Right lobe of liver (tissue), 6 donors: Measurements from ENCODE around the gene FTO. TPM values are rescaled to one million over a fixed set of nuclear protein-coding genes. Genes with fewer than 3 reads are reported as not detected.

Experiments
- ATAC-seq, 4 donors: fragments of 200-7000 bp; cut with Tn5 transposase; one replicate each; pipeline ENCODE4 v1.9.1; 2020; ENCODE audit warnings: mild to moderate bottlenecking in 4 of 4, moderate library complexity in 4 of 4
- DNase-seq, 3 donors: peaks; one replicate each; pipeline ENCODE4 v3.0.0-alpha.2; 2020
- H3K27ac ChIP-seq, 3 donors: fragments of 200-600 bp; one replicate each; pipeline ENCODE4 v1.8.0; 2022
- H3K27me3 ChIP-seq, 2 donors: fragments of 200-600 bp; one replicate each; pipeline ENCODE4 v1.8.0; 2022
- H3K36me3 ChIP-seq, 4 donors: fragments of 200-600 bp; sonication (generic) in 1 of 4; one replicate each; pipeline versions ENCODE4 v1.5.1 to v1.8.0; 2017 to 2022; ENCODE audit warnings: control low read depth in 1 of 4
- H3K4me1 ChIP-seq, 4 donors: fragments of 200-600 bp; sonication (generic) in 1 of 4; one replicate each; pipeline versions ENCODE4 v1.5.1 to v1.8.0; 2017 to 2022; ENCODE audit warnings: control low read depth in 1 of 4
- H3K4me3 ChIP-seq, 3 donors: fragments of 200-600 bp; one replicate each; pipeline ENCODE4 v1.8.0; 2022
- H3K9me3 ChIP-seq, 4 donors: fragments of 200-600 bp; sonication (generic) in 1 of 4; one replicate each; pipeline versions ENCODE4 v1.5.1 to v1.8.0; 2017 to 2022; ENCODE audit warnings: control low read depth in 1 of 4
- CTCF ChIP-seq, 4 donors: fragments of 200-600 bp in 3 of 4; fragments of 450-650 bp in 1 of 4; IDR thresholded peaks; one replicate each; pipeline versions ENCODE4 v1.5.1 to v1.8.0; 2016 to 2022; ENCODE audit warnings: antibody characterized with exemption in 4 of 4, mild to moderate bottlenecking in 2 of 4
- POLR2A ChIP-seq: fragments of 450-650 bp; IDR thresholded peaks from one replicate; pipeline ENCODE4 v1.6.1; 2017; ENCODE audit warnings: antibody characterized with exemption, mild to moderate bottlenecking
- WGBS: methylation state at CpG from one replicate; pipeline ENCODE4 v1.1.6; 2018; ENCODE audit warnings: low coverage, low lambda C conversion rate; ENCODE audit not compliant: insufficient coverage; ENCODE audit errors: missing lambda C conversion rate; 5-methylcytosine and 5-hydroxymethylcytosine counted together
- intact Hi-C, 2 donors: fragments of 100-400 bp; cut with DNase I; formaldehyde crosslinking; loops; one replicate each; pipeline versions ENCODE4 v1.11.2 to v1.14.1; 2022
- total RNA-seq, 6 experiments: library from RNA; depleted of rRNA in 2 of 6; stranded (reverse); fragments of >200 nt in 2 of 6; fragmentation: NEBNext Ultra II Directional in 3 of 6; extraction: Animal tissue kit (Norgen Biotek cat#: 25700) in 3 of 6; gene quantifications; one replicate each; pipeline versions ENCODE4 v1.1.0 to v1.2.4, GENCODE V29; 2016 to 2023
- donor health status: DM: no; HTN: yes; CAD: no.
- donor health status: DM: no; HTN: no; CAD: no.
- donor health status: DM: no; HTN: no; CAD: no.
- donor health status: DM: no; HTN: yes; CAD: no.
- donor health status: DM: no; HTN: yes; CAD: no.

Gene FTO
- total RNA-seq, 6 experiments from 2014 or later: 28.9 to 51.6 (median 33.6) TPM

- H3K27me3 ChIP-seq: no peaks in the 10 kb centered on the region
- H3K4me3 ChIP-seq: no peak overlapping the region
- no peaks in the 10 kb centered on the region for H3K36me3 ChIP-seq
- intact Hi-C loops: no loop called here
- H3K4me1 ChIP-seq: peaks cover 0 to 11% (median 0%) of the 10 kb centered on the region in 4 donors
- ATAC-seq (no peak), DNase-seq (no peak)
- no peaks in the 10 kb centered on the region for H3K9me3 ChIP-seq
- WGBS: 91% methylated on average over 3 of the region's 3 CpGs
- no peak for TF ChIP-seq CTCF (IDR thresholded peaks at IDR 0.05)
- no peak for TF ChIP-seq POLR2A
- no peak overlapping the region for H3K27ac ChIP-seq
Observed at GRCh38 chr16:53736297-53736696, 32.3 kb downstream of the FTO start.

- intact Hi-C loops: no loop called here
- no peak for TF ChIP-seq CTCF (IDR thresholded peaks at IDR 0.05)
- no peaks in the 10 kb centered on the region for H3K27me3 ChIP-seq
- no peak overlapping the region for H3K4me3 ChIP-seq
- peaks cover 0 to 5% (median 0%) of the 10 kb centered on the region in 4 donors for H3K4me1 ChIP-seq
- DNase-seq: no peak
- WGBS: 85% methylated on average over 5 of the region's 5 CpGs
- no peak for ATAC-seq
- no peaks in the 10 kb centered on the region for H3K36me3 ChIP-seq
- no peaks in the 10 kb centered on the region for H3K9me3 ChIP-seq
- no peak overlapping the region for H3K27ac ChIP-seq
Observed at GRCh38 chr16:53737552-53737951, 33.6 kb downstream of the FTO start.

DNA sequence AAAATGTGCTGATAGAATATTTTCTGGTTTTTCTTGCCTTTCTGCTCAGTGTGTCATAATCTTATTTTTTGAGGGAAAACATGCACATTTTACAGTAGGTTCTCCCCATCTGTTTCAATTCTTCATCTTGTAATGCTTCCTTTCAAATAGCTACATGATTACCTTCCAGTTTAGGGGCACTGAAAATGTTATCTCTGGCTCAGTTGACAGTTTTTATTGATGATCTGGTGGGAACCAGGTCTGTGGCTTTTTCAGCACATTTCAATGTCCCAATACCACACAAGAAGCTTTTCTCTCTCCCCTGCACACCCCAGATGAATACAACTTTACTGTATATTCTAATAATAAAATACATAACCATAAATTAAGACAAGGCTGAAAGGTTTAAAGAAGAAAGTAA lies 36.5 kb downstream of the FTO start:
- ATAC-seq: no peak
- no peaks in the 10 kb centered on the region for H3K9me3 ChIP-seq
- no peak overlapping the region for H3K27ac ChIP-seq
- TF ChIP-seq CTCF (IDR thresholded peaks at IDR 0.05) (no peak), POLR2A (no peak)
- H3K36me3 ChIP-seq: no peaks in the 10 kb centered on the region
- H3K4me1 ChIP-seq: peaks cover 0 to 7% (median 0%) of the 10 kb centered on the region in 4 donors
- no peaks in the 10 kb centered on the region for H3K27me3 ChIP-seq
- intact Hi-C loops: no loop called here
- H3K4me3 ChIP-seq: no peak overlapping the region
- no peak for DNase-seq

GRCh38 chr16:53740933-53741531 lies 37.1 kb downstream of the FTO start:
- peaks cover 0 to 7% (median 0%) of the 10 kb centered on the region in 4 donors for H3K4me1 ChIP-seq
- whole genome bisulfite sequencing: 80% methylated on average over 3 of the region's 3 CpGs
- intact Hi-C loops: no loop called here
- H3K4me3 ChIP-seq: no peak overlapping the region
- H3K27me3 ChIP-seq: no peaks in the 10 kb centered on the region
- no peak for TF ChIP-seq POLR2A
- TF ChIP-seq CTCF (IDR thresholded peaks at IDR 0.05): no peak
- no peak overlapping the region for H3K27ac ChIP-seq
- ATAC-seq (no peak), DNase-seq (no peak)
- H3K9me3 ChIP-seq: no peaks in the 10 kb centered on the region
- H3K36me3 ChIP-seq: no peaks in the 10 kb centered on the region

DNA sequence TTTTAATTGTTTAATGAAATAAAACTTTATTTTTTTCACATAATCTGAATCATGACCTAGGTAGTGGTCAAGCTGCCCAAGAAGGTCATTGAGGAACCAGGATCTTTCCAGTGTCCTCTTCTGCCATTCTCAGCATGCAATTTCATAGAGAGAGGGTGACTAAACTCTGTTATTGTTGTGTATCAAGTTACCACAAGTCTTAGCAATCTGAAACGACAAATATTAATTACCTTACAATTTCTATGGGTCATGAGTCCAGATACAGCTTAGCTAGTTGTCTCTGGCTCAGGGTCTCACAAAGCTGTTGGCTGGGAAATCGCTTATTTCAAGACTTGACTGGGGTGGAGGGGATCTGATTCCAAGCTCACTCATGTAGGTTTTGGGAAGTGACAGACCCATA lies 37.6 kb downstream of the FTO start:
- no peak for TF ChIP-seq CTCF (IDR thresholded peaks at IDR 0.05)
- no peak for TF ChIP-seq POLR2A
- DNase-seq (no peak), ATAC-seq (no peak)
- H3K27me3 ChIP-seq: no peaks in the 10 kb centered on the region
- H3K36me3 ChIP-seq: no peaks in the 10 kb centered on the region
- WGBS: 100% methylated on average over 2 of the region's 2 CpGs
- peaks cover 0 to 7% (median 0%) of the 10 kb centered on the region in 4 donors for H3K4me1 ChIP-seq
- H3K9me3 ChIP-seq: no peaks in the 10 kb centered on the region
- no peak overlapping the region for H3K27ac ChIP-seq
- intact Hi-C loops: no loop called here
- no peak overlapping the region for H3K4me3 ChIP-seq
